Measurements from ENCODE around the gene ZNF74. TPM values are rescaled to one million over a fixed set of nuclear protein-coding genes. Genes with fewer than 3 reads are reported as not detected.

Gene ZNF74
- total RNA-seq, 1 experiment from 2014 or later = 34.3 TPM

DNA sequence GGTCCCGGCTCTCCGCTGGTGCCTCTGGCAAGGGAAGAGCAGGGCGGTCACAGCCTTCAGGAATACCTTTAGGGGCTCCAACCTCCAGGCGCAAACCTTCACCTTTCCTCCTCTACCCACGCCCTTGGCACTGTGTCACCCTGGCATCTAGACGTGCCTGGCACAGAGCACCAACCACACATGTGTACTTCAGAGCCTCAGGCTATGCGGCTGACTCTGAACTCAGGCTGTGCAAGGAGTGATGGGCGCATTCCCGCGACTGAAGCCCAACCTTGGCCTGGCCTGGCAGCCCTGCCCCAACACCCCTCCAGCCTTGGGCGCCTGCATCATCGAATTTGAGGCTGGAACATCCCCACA lies 32.3 kb downstream of the ZNF74 start:
- no peaks in the 10 kb centered on the region for H3K4me1 ChIP-seq (ENCODE audit: insufficient read depth, low read length)
- H3K9ac ChIP-seq (ENCODE audit: extremely low read depth, insufficient read length, low read length) = no peak overlapping the region
- no peak overlapping the region for H3K23ac ChIP-seq (ENCODE audit: insufficient read length, low read depth, low read length)
- Mint-ChIP-seq H3K4me1 (peaks cover 11 to 12% of the 10 kb centered on the region in 2 experiments), H3K27ac (no peak overlapping the region), H3K9me3 (no peaks in the 10 kb centered on the region), H3K36me3 (ENCODE audit: insufficient read depth in 1 of 3, low read depth in 3 of 3) (peaks cover 0 to 22% (median 6%) of the 10 kb centered on the region in 3 experiments; a peak in 3 of 7 replicates), H3K4me3 (no peak overlapping the region), H3K27me3 (ENCODE audit: low read depth) (peaks cover 25% of the 10 kb centered on the region)
- H2BK5ac ChIP-seq (ENCODE audit: insufficient read length, low read length) = no peak overlapping the region
- peaks cover 7% of the 10 kb centered on the region for H3K23me2 ChIP-seq (ENCODE audit: insufficient read length, low read depth, low read length, poor library complexity, severe bottlenecking)
- H3K27ac ChIP-seq (ENCODE audit: insufficient read length, low read depth, low read length) = no peak overlapping the region
- no peaks in the 10 kb centered on the region for H3K9me3 ChIP-seq (ENCODE audit: control insufficient read depth, low read depth, low read length)
- peaks cover 3% of the 10 kb centered on the region for H4K20me1 ChIP-seq (ENCODE audit: control insufficient read depth, insufficient read depth, insufficient read length)
- H3T11ph ChIP-seq (ENCODE audit: low read length) = no peak overlapping the region
- no peak overlapping the region for H2AFZ ChIP-seq (ENCODE audit: low read length)
- no peak overlapping the region for H3K56ac ChIP-seq (ENCODE audit: insufficient read length, low read depth, low read length)
- no peak overlapping the region for H2BK15ac ChIP-seq (ENCODE audit: low read depth, low read length)
- TF ChIP-seq CTCF (conservative IDR thresholded peaks at IDR 0.05) = no peak
- peak; percentile 30 for DNase-seq
- no peak overlapping the region for H3K14ac ChIP-seq (ENCODE audit: insufficient read depth, low read length)
- no peak overlapping the region for H2AK5ac ChIP-seq (ENCODE audit: insufficient read length, low read length)
- no peaks in the 10 kb centered on the region; the same call in 1 of the 2 replicates for H3K27me3 ChIP-seq (ENCODE audit: insufficient read depth, low read length)
- no peak overlapping the region for H4K5ac ChIP-seq (ENCODE audit: insufficient read length, low read depth, low read length)
- H3K18ac ChIP-seq (ENCODE audit: insufficient read length, low read depth, low read length) = no peak overlapping the region
- no peaks in the 10 kb centered on the region for H3K79me2 ChIP-seq (ENCODE audit: insufficient read depth, low read length)
- H2BK120ac ChIP-seq (ENCODE audit: low read depth, low read length, poor library complexity, severe bottlenecking) = no peak overlapping the region
- WGBS (ENCODE audit: extremely low coverage, insufficient read length, low lambda C conversion rate) = no CpG with 5 or more reads among the region's 12 CpGs
- no peak overlapping the region for H4K8ac ChIP-seq (replicated peaks; ENCODE audit: insufficient read length, low read depth, low read length)
- no peak overlapping the region for H2BK12ac ChIP-seq (ENCODE audit: insufficient read length, low read depth, low read length)
- H3K79me1 ChIP-seq (ENCODE audit: insufficient read depth, low read depth, low read length, poor library complexity, severe bottlenecking) = no peaks in the 10 kb centered on the region
- H2BK20ac ChIP-seq (ENCODE audit: low read depth, low read length, poor library complexity, severe bottlenecking) = no peak overlapping the region
- H4K91ac ChIP-seq (ENCODE audit: insufficient read length, low read depth, low read length) = no peak overlapping the region
- no peak overlapping the region for H3K4ac ChIP-seq (ENCODE audit: low read depth, low read length)
- no peak overlapping the region for H3K4me2 ChIP-seq (ENCODE audit: insufficient read depth, insufficient read length, low read length)

Data from H9 (cell line).